GM19193 (cell line): ENCODE measurements around the gene ATF7.
A peak's percentile ranks its signal among the peaks of the same experiment; 100 is the strongest.

Source experiments
- POLR2A ChIP-seq: IDR thresholded peaks from 4 replicates; pipeline ENCODE4 v1.6.1; 2011; ENCODE audit not compliant: insufficient read depth, insufficient read length; ENCODE audit errors: extremely low read depth

Gene ATF7

DNA sequence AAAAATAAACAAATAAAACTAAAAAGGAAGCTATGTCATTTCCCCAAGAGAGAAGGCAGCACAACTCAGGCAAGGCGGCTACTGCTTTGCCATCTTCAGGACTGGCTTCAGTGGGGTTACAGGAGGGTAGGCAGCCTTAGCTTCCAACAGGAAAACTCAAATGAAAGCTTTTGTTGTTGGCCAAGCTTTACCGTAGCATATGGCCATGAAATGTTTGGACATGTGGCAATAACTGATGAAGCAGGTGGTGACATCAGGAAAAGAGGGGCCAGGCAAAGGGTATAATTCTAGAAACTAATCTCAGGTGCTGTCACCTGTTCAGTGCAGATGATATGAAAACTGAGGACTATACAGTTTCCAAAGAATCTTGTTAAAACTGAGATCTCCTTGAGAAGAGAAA, 96.1 kb downstream of the ATF7 start:
- no peak for TF ChIP-seq POLR2A

DNA sequence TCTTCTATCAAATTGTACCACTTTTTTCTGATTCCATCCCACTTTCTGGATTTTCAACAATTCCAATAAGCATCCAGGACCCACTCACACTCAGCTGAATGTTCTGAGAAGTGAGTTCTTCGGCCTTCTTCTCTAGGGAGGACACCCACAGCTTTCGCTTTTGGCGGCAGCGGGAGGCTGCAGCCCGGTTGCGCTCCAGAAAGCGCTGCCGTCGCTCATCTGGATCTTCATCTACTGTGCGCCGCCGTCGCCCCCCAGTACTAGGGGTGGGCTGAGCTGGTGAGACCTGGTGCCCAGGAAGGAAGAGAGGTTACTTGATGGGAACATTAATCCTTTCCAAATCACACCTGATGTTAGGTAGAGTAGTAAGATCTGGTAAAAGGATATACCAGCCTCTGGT, 101.7 kb downstream of the ATF7 start:
- TF ChIP-seq POLR2A = no peak

- no peak for TF ChIP-seq POLR2A
Observed at GRCh38 chr12:53523131-53523530, 103.1 kb downstream of the ATF7 start.

GRCh38 chr12:53518381-53518780, 107.8 kb downstream of the ATF7 start:
- no peak for TF ChIP-seq POLR2A

DNA sequence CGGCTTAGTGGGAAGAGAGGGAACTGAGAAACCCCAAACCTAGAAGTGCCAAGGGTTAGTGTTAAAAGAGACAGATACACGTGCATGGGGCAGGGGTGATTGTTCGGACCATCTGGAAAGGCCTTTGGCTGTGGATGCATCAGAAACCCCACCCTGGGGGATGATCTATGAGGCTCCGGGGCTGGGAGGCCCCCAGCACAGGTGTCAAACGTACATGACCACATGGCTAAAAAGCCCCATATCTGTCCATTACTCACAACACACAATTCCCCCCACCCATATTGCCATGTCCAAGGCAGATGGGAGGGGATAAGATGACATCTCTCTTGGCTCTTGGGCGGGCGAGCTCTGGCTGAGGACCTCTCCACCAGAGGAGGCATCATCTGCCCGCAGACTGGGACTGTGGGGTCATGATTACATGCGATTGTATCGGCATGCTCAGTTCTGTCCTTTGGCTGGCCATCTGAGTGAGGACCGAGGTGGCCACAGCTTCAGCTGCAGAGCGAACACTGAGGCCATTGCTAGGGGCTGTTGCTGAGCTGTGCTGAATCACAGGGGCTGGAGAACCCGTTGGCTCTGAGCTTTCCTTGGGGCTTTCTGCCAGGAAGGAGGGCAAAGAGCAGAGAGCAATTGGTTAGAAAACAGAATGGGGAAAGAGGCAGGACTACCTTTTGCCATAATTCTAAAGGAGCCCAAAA, 109.3 kb downstream of the ATF7 start:
- no peak for TF ChIP-seq POLR2A

- no peak for TF ChIP-seq POLR2A
Observed at GRCh38 chr12:53515291-53515680, 110.9 kb downstream of the ATF7 start.

- TF ChIP-seq POLR2A = no peak
Observed at GRCh38 chr12:53514628-53515290, 111.4 kb downstream of the ATF7 start.

DNA sequence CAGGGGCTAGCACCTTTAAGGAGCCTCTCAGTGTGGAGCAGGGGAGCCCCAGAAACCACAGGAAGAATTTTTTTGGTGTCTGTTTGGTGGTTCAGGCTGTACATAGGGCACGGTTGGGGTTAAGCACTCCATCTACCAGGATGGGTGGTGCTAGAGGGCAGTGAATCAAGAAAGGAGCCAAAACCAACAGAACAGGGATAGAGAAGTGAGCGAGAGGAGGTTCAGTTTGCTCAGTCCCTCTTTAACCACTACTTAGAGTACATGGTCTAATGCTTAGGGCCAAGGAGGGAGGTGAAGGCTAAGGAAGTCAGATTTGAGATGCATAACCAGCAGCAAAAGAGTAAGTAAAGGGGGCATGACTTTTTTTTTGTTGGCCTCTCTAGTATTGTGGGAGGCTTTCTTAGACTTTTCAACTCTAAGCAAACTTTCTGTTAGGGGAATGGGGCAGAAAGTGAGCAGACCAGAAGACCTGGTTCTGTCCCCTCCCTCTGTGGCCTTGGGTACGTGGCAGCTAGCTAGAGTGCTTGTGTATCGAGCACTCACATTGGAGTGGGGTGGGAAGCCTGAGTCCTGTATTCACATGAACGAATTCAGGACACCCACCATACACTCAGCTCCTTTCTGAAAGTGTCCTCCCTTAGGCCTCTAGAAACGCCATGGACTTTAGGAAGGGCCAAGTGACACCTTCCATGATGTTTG, 112.3 kb downstream of the ATF7 start:
- no peak for TF ChIP-seq POLR2A

DNA sequence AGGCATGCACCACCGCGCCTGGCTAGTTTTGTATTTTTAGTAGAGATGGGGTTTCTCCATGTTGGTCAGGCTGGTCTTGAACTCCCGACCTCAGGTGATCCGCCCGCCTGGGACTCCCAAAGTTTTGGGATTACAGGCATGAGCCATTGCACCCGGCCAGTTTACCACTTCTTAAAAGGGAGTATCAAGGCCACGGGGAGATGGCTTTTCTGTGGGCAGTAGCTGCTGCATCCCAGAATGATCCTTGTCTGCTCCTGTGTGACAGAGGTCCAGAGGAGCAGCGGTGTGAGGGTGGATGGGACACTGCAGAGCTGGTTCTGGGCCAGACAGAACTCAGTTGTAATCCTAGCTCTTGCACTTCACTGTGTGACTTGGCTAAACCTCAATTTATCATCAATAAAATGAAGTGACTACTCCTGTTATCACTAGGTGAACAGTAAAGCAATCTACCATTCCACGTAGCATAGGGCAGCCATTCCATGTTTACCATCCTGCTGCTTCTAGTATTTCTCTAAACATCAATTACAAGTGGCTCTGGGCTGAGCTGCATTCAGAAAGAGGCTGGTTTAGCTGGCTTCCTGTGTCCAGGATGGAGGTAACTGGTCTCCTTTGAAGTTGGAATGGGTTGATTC, 115.9 kb downstream of the ATF7 start:
- no peak for TF ChIP-seq POLR2A

- TF ChIP-seq POLR2A = no peak
Observed at GRCh38 chr12:53508534-53509170, 117.5 kb downstream of the ATF7 start.

DNA sequence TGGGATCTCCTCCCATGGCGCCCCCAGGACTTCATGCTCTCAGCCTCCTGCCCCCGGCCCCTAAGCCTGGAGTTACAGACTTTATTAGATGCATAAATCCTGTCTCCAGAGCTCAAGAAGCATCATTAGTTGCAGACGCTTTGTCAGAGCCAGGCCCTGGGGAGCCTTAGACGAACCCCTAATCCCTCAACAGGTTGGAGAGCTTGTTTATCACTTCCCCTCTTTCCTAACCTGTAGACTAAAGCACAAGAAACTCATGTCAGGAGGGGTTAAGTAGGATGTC, 118.6 kb downstream of the ATF7 start:
- TF ChIP-seq POLR2A = no peak

- no peak for TF ChIP-seq POLR2A
Observed at GRCh38 chr12:53506881-53507602, 119.1 kb downstream of the ATF7 start, which contains the start of gene NPFF. Gene NPFF, minus strand, starts transcription at chr12:53507484. Its CDS starts 10 bp downstream, at chr12:53507474.

DNA sequence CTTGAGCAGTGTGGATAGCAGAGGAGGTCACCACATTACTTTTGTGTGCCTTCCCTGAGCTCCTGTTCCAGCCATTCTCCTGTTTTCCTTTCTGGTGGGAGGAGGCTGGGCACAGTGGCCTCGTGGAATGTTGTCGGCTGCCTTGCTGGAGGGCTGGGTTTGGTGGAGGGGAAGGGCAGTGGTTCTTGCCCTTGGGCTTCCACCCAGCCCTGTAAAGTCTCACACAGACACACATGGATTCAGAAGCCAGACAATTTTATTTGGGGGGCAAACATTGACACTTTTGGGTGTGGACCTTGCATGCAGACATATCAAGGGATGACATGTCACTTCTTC, 119.8 kb downstream of the ATF7 start:
- TF ChIP-seq POLR2A = peak; percentile 25

- no peak for TF ChIP-seq POLR2A
Observed at GRCh38 chr12:53505555-53506449, 120.4 kb downstream of the ATF7 start.
